Measurements from ENCODE around the gene TLX2.
"Not testable (repeated sequence)": the region's sequence is repeated elsewhere in the genome, so short reads cannot be mapped to it uniquely, and the experiment has no call there.

TLX2 gene

DNA sequence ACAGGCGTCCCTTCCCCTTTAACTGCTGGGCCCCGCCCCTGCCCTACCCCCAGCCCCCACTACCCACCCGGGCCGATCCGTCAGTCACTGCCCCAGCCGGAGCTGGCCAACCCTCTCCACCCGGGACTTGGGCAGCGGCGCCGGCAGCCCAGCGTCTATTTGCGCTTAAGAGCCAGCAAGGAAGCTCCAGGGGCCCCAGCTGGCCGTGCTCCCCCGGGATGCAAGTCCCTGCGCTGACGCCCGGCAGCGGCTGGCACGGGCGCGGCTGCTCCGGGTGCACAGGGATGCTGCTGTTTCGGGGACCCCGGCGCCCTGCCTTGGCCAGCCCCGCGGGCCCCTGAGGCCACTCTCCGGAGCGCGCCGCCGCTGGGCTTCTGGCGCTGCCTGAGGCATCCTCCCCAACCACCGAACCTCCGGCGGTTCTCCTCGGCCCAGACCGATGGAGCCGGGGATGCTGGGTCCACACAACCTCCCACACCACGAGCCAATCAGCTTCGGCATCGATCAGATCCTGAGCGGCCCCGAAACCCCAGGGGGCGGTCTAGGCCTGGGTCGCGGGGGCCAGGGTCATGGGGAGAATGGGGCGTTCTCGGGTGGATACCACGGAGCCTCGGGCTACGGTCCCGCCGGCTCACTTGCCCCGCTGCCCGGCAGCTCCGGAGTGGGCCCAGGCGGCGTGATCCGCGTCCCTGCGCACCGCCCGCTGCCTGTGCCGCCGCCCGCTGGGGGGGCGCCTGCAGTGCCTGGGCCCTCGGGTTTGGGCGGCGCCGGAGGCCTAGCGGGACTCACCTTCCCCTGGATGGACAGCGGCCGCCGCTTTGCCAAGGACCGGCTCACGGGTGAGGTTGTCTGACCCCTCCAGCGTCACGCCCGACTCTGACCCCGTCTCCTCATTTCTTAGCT lies at the start of gene TLX2:
Gene TLX2 (plus strand): TSS at position 83 of the 903 bp plus-strand sequence. CDS start 357 bp downstream, at position 440.
- no peak for DNase-seq (ENCODE audit: low spot score)

DNA sequence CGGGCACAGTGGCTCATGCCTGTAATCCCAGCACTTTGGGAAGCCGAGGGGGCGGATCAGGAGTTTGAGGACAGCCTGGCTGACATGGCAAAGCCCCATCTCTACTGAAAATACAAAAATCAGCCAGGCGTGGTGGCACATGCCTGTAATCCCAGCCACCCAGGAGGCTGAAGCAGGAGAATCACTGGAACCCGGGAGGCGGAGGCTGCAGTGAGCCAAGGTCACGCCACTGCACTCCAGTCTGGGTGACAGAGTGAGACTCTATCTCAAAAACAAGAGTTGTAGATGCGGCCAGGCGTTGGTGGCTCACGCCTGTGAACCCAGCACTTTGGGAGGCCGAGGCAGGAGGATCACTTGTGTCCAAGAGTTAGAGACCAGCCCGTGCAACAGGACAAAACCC lies 43.5 kb upstream of the TLX2 start:
- DNase-seq (ENCODE audit: low spot score), result not testable (repeated sequence)

DNA sequence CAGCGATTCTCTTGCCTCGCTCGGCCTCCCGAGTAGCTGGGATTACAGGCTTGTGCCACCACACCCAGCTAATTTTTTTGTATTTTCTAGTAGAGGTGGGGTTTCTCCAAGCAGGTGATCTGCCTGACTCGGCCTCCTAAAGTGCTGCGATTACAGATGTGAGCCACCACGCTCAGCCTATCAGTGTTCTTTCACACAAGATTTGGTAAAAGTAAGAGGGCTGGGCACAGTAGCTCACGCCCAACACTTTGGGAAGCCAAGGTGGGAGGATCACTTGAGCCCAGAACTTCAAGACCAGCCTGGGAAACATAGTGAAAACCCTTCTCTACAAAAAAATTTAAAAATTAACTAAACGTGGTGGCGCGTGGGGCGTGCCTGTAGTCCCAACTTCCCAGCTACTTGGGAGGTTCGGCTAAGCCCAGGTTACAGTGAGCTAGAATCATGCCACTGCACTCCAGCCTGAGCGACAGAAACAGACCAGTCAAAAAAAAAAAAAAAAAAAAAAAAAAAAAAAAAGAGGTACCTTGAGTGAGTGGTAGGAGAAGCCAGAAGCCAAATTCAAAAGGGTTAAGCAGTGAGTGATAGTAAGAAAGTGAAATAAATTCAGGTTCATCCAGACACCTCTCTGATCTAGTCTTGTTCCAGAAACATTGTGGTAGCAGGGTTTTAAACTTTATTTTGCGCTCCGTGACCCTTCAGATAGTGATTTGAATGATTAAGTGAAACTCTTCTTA lies 42.8 kb upstream of the TLX2 start:
- no peak for DNase-seq (ENCODE audit: low spot score)

DNA sequence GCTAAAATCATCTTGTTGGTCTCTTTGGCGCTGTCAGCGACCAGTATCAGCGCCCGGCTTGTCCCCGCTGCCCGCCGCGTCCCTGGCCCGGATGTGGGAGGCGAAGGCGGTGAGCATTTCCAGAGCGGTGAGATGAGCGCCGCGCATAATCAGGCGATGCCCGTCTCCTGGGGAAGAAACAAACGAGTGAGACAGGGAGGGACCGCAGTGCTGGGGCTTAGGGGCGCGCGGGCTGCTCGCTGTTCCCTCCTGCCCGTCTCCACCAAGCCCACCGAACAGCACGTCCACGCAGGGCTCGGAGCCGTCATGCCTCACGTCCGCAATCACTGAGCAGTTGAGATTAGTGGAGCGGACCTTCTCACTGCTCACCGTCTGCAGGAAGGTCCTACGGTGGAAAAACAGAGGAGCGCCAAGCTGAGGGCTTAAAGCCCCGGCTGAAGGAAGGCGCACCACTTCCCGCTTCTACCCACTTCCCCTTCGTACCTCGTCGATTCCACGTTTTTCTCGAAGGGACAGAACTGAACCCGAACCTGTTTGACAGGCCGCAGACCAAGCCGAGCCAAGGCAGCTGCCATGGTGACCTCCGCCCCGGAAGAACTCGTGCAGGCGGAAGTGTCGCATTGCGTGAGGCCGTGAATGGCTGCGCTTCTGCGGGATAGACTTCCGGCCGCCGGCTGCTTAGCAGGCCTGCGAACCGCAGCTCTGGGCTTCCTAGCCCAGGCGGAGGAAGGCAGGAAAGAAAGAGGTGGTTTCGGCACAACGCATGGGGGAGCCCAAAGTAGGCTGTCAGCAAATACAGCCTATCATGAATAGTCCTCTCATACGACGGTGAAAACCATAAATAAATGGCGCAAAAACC lies 41.9 kb upstream of the TLX2 start, which contains the start of gene MRPL53:
Gene MRPL53 (minus strand): TSS at position 595 of the 859 bp plus-strand sequence. CDS start 20 bp downstream, at position 575.
- DNase-seq (ENCODE audit: low spot score), result peak; percentile 83

DNA sequence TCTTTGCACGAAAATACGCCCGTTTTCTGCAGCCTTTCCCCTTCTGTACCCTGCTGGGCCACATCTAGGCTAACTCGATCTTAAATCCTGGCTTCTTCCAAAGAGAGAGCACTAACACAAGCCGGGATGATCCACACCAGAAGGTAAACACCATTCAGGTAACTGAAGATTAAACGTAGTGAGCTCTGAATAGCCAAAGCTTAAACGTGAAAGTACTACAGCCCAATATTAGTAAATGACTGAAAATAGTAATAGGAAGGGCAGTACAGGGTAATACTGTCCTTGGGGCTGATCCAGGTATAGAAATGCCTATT lies 41.3 kb upstream of the TLX2 start:
- no peak for DNase-seq (ENCODE audit: low spot score)

DNA sequence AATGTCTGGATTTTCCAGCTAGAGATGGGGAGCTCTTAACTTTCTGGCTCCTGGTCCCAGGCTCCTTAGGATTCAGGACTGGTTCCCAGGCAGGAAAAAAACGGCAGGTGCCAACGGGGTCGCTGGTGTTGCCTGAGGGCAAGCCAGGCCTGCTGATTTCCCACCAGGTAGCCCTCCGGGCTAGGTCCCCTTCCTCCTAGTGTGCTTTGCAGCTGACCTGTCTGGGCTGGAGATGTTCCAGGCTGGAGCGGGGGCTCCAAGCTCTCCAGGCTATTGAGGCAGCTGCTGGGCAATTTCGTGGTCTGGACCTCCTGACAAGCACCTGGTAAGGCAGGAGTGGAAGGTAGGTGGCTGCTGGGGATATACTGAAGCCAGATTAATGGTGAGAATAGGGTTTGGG lies 39.8 kb upstream of the TLX2 start:
- DNase-seq (ENCODE audit: low spot score), result no peak

DNA sequence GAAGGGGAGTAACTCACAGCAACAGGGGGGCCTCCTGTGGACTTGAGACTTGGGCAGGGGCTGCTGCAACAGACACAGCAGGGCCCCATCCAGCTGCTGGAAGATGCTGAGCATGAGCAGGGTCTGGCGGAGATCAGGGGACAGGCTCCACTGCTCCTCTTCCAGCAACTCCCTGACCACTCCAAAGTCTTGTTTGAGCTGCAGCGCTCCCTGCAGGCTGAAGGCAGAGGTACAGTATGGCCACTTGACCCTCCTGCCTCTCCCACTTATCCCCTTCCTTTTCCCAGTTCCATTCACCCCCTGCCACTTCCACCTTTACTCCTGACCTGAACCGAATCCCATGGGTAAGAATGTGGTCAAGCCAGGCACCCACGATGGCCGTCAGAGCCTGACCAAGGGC lies 39.4 kb upstream of the TLX2 start:
- no peak for DNase-seq (ENCODE audit: low spot score)

DNA sequence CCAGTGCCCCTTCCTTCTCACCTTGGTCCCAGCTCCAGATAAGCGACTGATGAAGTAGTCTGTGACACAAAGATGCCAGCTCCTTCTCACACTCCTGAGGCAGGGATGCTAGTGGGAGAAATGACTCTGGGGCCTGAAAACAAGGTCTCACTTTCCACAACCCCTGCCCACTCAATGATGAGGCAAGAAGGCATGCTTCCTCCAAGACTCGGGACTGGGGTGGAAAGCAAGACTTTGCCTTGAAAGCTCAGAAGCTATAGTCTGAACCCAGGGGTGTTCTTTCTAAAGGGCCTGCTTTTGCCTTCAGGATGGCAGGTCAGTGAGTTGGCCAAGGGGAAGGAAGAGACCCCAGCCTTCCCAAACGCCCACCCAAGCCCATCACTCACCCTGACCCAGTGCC lies 32.8 kb upstream of the TLX2 start:
- no peak for DNase-seq (ENCODE audit: low spot score)

DNA sequence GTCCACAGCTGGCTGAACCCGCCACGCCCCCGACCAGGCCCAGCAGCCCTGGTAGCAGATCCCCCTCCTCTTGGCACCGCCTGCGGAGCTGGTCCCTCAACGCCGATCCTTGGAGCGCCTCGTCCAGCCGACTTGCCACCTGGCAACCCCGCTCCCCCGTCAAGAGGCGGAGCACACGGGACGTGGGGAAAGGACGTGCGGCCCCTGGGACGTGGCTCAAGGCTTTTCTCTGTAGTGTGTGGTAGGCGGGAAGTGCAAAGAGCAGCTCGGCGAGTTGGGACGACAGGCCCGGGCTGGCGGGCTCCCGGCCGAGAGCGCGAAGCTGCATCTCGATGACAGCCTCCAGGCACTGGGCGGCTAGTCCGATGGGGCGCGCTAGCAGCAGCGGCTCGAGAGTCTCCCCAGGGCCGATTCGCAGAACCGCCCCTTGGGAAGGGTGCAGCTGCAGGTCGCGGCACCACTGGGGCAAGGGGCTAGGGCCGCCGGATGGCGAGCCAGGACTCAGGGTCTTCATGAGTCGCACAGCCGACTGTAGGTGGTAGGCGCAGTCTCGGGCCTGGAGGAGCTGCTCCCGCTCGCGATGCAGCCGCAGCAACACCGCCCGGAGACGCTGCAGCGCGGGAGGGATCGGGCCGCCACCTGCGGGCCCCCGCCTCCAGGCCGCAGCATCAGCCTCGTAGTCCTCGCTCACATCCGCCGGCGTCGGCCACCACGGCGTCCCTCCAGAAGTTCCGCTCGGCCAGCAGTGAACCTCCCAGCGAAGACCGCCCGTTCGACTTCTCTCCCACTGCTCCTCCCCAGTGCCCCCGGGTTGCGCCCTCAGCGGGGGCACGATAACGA lies 32.1 kb upstream of the TLX2 start:
- DNase-seq (ENCODE audit: low spot score), result peak; percentile 31

DNA sequence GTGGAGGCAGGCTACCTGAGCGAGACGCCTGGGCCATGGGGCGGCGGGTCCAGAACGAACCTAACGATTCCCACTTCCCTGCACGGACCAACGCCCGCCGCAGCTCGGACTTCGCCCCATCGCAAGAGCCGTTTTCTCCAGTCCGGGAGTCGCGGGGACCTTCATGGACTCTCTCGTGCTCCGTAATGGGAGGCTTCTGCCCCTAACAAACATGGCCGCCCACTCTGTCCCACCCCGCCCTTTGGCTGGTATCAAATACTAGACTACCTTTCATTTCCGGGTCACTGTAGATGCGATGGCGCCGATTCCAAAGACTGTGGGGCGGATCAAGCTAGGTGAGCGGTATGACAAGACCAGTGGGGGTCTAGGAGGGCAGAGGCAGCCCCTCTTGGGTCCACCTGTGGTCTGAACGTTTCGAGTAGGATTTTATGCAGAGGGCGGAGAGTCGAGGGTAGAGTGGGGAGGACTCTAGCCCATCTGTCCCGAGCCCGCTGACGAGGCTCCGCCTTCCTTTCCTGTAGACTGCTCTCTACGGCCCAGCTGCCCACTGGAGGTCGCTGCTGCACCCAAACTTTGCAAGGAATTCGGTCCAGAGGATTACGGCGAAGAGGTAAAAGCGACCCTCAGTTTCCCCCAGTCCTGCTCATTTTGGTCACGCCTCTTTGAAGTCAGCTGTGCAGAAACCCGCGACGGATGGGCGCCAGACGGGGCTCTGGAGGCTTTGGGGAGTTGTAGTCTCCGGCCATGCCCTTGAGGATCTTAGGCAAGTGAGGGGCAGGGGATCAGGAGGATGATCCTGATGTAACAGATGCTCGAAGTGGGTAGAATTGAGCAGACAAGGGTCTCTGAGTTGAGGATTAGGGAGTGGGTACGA lies 31.2 kb upstream of the TLX2 start, which contains the start of the genes CCDC142 and TTC31:
Gene CCDC142 (minus strand): TSS at position 198 of the 874 bp plus-strand sequence. CDS start 161 bp downstream, at position 37.
Gene TTC31 (plus strand): TSS at position 281 of the 874 bp plus-strand sequence. CDS start 15 bp downstream, at position 296.
- peak; percentile 94 for DNase-seq (ENCODE audit: low spot score)

DNA sequence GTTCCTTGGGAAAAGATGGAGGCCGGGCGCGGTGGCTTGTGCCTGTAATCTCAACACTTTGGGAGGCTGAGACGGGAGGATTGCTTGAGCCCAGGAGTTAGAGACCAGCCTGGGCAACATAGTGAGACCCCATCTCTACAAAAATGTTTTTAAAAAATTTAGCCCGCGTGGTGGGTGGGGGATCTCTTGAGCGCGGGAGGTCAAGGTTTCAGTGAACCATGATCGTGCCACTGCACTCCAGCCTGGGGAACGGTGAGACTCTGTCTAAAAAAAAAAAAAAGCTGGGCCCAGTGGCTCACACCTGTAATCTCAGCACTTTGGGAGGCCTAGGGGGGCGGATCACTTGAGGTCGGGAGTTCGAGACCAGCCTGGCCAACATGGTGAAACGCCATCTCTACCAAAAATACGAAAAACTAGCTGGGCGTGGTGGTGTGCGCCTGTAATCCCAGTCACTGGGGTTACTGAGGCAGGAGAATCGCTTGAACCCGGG lies 30.5 kb upstream of the TLX2 start:
- not testable (repeated sequence) for DNase-seq (ENCODE audit: low spot score)

DNA sequence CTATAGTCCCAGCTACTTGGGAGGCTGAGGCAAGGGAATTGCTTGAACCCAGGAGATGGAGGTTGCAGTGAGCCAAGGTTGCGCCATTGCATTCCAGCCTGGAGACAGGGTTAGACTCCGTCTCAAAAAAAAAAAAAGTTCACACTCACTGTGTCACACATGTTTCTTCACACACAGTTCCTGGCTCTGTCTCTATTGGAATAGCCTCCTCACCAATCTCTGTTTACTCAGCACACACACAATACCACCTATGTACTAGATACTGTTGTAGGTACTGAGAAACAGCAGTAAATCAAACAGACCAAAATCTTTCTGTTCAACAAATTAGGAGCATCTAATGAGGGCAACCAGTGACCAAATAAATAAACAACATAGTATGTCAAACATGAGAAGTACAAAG lies 28.1 kb upstream of the TLX2 start:
- no peak for DNase-seq (ENCODE audit: low spot score)

DNA sequence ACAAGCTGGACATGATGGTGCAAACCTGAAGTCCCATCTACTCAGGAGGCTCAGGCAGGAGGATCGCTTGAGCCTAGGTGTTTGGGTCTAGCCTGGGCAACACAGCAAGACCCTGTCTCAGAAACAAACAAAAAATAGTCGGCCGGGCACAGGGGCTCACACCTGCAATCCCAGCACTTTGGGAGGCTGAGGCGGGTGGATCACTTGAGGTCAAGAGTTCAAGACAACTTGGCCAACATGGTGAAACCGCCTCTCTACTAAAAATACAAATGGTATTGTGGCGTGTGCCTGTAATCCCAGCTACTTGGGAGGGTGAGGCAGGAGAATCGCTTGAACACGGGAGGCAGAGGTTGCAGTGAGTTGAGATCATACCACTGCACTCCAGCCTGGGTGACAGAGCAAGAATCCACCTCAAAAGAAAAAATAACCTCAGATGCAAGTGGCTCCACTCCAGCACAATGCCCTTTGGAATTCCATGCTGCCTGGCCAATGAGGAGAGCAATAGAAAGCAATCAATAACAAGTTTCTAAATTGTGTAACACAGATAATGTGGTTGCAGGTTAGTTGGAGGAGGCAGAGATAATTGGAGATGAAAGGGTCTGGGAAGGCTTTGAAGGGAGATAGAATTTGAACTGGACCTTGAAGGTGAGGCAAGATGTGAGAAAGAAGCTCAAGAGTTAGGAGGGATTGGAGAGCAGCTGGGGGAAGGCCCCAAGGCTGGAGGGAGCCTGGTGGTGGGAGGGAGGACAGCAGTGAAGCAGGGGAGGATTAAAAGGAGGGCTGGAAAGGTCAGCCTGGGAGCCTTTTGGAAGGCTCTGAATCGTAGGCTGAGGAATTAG lies 25.4 kb upstream of the TLX2 start:
- no peak for DNase-seq (ENCODE audit: low spot score)

DNA sequence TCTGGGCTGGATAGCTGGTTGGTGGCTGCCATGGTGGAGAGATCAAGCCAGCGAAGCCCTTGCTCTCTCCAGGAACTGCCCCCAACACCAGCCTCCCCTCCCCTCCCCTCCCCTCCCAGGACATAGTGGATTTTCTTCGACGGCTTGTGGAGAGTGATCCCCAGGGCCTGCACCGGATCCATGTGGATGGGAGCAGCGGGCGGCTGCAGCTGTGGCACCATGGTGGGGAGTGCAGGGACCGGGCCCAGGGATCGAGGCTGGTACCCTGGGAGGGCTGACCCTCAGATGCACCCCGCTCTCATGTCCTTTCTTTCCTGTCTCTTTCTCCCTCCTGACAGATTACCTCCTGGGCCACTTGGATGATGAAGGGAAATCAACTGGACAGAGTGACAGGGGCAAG lies 24.3 kb upstream of the TLX2 start:
- DNase-seq (ENCODE audit: low spot score), result no peak

DNA sequence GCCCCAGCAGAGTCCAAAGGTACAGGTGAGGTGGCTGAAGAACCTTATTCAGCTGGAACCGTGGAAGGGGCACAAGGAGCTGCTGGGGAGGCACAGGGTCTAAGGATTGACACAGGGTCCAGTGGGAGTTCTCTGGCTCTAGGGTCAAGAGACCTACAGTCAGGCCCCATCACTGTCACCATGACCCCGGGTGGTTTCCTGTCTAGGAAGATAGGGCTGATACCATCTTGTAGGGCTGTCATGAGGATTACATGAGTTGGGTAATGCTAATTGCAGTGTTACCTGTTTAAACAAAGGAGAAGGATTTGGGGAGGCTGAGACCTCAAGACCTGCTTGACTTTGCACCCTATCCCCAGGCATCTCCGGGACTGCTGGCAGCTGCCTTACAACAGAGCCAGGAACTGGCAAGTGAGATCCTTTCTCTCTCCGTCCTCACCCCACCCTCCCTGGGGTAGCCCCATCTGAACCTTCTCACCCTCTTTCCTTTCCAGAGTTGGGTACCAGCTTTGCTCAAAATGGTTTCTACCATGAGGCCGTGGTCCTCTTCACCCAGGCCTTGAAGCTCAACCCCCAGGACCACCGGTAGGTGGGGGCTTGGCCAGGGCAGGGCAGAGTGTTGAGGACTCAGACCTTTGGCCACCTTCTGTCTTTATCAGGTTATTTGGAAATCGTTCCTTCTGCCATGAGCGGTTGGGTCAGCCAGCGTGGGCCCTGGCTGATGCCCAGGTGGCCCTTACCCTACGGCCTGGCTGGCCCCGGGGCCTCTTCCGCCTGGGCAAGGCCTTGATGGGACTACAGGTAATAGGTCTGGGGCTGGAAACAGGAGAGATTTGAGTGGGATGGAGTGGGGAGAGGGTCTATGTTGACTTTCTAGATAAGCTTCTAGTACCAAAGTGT lies 22.4 kb upstream of the TLX2 start:
- no peak for DNase-seq (ENCODE audit: low spot score)

DNA sequence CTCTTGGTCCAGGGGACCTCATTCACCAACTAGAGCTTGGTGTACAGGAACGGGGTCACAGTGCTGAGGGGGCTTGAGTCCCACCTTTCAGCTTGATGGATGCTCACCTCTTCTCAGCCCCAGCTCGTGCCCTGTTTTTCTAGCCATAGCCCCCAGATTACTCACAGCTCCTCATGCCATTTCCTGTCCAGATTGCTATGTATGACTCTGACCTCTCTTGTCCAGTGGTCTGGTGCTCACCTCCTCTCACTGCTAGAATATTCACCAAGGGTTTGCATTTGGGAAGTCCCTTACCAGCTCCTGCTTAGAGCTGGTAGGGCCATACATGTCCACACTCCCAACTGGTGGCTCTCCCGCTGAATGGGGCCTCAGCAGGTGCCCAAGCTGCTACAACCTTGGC lies 20.7 kb upstream of the TLX2 start:
- no peak for DNase-seq (ENCODE audit: low spot score)

DNA sequence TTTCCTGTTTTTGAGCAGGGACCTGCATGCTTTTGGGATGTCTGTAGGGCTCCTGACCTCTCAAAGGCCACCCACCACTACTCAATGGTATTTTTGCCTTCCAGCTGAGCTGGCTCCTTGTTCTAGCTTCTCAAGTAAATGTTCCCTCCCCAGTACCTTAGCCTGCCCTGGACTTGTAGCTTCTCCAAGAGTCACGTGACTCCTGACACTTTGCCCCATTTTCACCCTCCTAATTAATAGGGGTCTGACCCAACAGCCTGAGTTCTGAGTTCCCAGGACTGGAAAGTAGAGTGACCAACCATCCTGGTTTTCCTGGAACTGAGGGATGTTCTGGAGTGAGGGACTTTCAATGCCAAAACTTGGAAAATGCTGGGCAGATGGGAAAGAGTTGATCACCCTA lies 18.8 kb upstream of the TLX2 start:
- DNase-seq (ENCODE audit: low spot score), result no peak

Data from AG08395 (cell line).